COLO668 (cell line): ENCODE results near the gene LPIN2.
"Not testable (repeated sequence)": the region's sequence is repeated elsewhere in the genome, so short reads cannot be mapped to it uniquely, and the experiment has no call there.

Source experiments
- DNase-seq: peaks from one replicate; lab custom pipeline; 2025; ENCODE audit not compliant: unreplicated experiment; lab: John Stamatoyannopoulos, UW

LPIN2 gene, protein sequence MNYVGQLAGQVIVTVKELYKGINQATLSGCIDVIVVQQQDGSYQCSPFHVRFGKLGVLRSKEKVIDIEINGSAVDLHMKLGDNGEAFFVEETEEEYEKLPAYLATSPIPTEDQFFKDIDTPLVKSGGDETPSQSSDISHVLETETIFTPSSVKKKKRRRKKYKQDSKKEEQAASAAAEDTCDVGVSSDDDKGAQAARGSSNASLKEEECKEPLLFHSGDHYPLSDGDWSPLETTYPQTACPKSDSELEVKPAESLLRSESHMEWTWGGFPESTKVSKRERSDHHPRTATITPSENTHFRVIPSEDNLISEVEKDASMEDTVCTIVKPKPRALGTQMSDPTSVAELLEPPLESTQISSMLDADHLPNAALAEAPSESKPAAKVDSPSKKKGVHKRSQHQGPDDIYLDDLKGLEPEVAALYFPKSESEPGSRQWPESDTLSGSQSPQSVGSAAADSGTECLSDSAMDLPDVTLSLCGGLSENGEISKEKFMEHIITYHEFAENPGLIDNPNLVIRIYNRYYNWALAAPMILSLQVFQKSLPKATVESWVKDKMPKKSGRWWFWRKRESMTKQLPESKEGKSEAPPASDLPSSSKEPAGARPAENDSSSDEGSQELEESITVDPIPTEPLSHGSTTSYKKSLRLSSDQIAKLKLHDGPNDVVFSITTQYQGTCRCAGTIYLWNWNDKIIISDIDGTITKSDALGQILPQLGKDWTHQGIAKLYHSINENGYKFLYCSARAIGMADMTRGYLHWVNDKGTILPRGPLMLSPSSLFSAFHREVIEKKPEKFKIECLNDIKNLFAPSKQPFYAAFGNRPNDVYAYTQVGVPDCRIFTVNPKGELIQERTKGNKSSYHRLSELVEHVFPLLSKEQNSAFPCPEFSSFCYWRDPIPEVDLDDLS

GRCh38 chr18:3013024-3013804 is at the start of gene LPIN2:
LPIN2 (minus strand) TSS chr18:3013144; CDS start chr18:2960840, 52,304 bp downstream.
- DNase-seq = peak; percentile 98

DNA sequence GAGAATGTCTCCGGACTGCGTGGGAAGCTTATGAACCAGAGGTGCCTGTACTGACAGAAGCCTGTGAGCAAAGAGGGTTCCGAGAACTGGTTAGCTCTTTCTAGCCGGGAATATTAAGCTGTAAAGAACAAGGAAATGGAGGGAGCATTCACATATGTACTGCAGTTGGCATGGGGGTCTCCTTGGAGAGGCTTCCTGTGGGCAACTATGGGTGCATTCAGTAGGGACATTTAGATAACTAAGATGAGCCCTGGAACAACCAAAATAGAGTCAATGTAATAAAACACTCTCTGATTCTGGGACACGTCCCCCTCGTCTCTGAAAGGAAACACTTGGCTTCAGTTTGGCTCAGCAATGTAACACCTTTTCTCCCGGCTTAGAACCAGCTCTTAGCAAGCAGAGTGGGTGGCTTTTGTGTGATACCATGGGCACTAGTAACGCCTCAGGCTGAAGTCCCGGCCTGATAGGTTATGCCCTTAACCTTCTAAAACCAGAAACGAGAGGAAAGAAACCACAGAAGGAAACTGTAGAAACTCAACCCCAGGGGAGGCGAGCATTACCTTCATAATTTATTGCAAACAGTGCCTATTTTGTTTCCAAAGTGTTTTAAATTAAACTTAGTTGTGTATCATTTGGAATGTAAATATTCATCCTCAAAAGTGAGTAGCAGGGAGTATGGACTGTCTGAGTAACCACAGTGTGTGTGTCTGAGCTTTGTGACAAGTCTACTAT is 48.8 kb upstream of the LPIN2 start:
- DNase-seq = no peak

GRCh38 chr18:3060667-3061580 is 48.0 kb upstream of the LPIN2 start:
- no peak for DNase-seq

GRCh38 chr18:3059272-3059671 is 46.3 kb upstream of the LPIN2 start:
- DNase-seq = no peak

DNA sequence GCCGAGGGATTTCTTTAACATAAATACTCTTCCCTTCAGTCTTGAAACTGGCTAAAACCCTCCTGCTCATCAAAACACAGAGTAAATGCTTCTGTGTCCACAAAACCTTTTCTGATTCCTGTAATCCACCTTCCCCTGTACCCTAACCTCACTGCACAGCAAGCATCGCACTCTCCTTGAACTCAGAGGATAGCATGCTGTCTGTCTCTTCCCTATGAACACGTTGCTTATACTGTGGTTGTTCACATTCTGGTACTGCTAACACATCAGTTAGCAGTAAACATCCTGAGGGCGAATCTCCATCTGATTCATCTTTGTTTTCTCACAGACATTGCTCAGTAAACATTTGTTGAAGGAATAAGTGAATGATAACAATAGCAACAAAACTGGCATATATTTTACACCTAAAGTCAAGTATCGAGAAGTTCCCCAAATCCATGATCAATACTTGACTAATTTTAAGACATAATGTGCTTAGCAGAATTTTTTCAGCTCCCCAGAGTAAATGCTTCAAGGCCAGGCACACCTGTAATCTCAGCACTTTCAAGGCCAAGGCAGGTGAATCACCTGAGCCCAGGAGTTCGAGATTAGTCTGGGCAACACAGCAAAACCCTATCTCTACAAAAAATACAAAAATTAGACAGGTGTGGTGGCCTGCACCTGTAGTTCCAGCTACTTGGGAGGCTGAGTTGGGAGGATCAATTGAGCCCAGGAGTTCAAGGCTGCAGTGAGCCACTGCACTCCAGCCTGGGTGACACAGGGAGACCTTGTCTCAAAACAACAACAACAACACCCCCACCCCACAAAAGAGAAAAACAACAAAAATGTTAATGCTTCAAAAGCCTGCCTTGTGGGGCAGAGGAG is 45.6 kb upstream of the LPIN2 start:
- DNase-seq = no peak

DNA sequence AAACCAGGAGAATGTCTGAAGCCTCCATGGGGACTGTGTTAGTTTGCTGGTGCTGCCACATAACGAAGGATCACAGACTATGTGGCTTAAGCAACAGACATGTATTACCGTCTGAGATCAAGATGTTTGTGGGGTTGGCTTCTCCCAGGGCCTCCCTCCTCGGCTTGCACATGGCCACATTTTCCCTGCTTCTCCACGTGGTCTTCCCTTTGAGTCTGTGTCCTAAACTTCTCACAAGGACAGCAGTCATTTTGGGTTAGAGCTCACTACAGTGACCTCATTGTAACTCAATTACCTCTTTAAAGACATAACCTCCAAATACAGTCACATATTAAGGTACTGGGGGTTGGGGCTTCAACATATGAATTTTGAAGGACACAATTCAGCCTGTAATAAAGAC is 44.6 kb upstream of the LPIN2 start:
- no peak for DNase-seq

GRCh38 chr18:3056311-3056710 is 43.4 kb upstream of the LPIN2 start:
- DNase-seq = no peak

DNA sequence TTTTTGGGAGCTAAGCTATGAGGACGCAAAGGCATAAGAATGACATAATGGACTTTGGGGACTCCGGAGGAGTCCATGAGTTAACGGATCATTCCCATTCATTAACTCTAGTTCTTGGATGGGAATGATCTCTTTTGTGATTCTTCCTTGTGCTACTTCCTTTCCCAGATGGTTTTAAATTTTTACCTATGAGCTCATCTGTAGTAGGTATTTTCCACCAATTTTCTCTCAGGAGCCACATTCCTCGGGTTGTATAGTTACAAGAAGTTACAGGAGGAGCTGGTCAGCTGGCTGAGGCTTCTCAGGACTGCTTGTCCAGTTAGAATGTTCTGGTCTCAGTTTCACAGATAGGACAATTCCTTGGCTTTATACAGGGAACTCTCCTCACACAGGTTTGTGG is 42.9 kb upstream of the LPIN2 start:
- no peak for DNase-seq

DNA sequence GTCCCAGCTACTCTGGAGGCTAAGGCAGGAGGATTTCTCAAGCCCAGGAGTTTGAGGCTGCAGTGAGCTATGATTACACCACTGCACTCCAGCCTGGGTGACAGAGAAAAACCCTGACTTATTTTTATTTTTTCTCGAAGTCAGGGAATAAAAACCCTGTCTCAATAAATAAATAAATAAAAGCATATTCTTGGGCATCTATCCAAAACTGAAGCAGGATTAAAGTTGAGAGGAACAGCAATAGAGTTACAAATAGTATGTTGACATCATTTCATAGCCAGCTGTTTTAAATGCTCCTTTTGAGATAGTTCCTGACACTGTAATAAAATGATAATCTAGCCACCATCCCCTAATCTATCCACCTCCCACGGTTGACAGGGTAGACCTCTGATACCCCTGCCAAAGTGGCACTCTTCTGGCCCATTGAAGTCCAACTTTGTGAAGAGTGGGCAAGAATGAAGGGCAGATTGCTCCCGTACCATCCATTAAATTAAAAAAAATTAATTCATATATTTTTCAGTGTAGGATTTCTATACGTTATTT is 42.3 kb upstream of the LPIN2 start:
- DNase-seq = no peak

GRCh38 chr18:3054780-3055179 is 41.8 kb upstream of the LPIN2 start:
- DNase-seq = no peak

GRCh38 chr18:3054214-3054613 is 41.3 kb upstream of the LPIN2 start:
- no peak for DNase-seq

DNA sequence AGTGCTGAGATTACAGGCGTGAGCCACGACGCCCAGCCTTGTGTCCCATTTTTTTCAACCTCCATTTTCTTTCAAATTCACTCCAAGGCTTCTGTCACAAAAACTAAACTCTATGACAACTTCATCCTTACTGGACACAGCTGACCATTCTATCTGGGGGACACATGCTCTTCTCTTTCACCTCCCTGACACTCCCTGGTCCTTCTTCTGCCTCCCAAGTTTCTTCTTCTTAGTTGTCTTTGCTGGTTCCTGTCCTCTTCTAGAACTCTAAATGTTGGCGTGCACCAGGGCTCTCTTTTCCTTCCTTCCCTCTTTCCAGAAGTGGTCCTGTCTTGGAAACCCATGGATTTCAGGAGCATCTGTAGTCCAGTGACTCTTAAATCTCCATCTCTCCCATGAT is 40.1 kb upstream of the LPIN2 start:
- no peak for DNase-seq

DNA sequence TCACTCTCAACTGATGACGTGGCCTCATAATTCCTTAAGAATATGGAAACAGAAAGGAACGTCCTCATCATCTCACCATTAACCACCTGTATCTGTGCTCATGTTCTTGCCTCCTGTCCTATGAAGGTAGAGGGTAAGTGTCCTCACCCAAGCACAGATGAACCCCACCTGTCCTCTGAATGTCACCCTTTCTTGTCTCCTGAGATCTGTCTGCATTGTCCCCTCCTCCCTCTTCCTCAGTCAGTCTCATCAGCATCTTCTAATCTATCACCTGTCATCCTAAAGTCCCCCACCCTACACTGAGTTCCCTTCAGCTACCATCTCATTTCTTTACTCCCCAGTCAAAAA is 39.4 kb upstream of the LPIN2 start:
- no peak for DNase-seq

DNA sequence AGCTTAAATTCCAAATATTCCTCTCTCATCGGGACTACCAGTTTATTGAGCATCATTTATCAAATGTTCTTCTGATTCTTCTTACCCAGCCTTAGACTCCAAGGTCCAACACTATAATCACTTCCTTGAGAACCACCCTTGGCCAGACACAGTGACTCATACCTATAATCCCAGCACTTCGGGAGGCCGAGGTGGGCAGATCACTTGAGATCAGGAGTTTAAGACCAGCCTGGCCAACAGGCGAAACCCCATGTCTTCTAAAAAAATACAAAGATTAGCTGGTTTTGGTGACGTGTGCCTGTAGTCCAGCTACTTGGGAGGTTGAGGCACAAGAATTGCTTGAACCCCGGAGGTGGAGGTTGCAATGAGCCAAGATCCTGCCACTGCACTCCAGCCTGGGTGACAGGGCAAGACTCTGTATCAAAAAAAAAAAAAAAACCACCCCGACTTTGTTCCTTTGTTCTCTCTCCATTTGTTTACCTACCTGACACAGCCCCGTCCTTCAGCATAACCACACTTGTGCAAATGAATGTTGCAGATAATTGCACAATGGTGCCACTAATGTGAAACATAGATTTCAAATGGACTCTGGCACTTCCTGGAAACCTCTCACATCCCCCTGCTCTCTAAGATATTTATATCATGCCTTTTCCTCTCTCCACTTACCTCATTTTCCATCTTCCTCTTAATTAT is 38.9 kb upstream of the LPIN2 start:
- DNase-seq = peak; percentile 48

GRCh38 chr18:3049897-3050454 is 37.0 kb upstream of the LPIN2 start:
- not testable (repeated sequence) for DNase-seq

- DNase-seq = no peak
These were observed 35.9 kb upstream of the LPIN2 start for GRCh38 chr18:3048820-3049349.

GRCh38 chr18:3048121-3048520 is 35.2 kb upstream of the LPIN2 start:
- DNase-seq = no peak
